ENCODE measurements around the gene SORCS3. TPM values are rescaled to one million over a fixed set of nuclear protein-coding genes. Genes with fewer than 3 reads are reported as not detected.

SORCS3 gene
- total RNA-seq, 1 donor from 2014 or later: 0.39 TPM

- peak; percentile 57 for DNase-seq
Measured at GRCh38 chr10:104867966-104868598, 227.0 kb downstream of the SORCS3 start.

GRCh38 chr10:104872691-104873090 lies 231.6 kb downstream of the SORCS3 start:
- DNase-seq: no peak

DNA sequence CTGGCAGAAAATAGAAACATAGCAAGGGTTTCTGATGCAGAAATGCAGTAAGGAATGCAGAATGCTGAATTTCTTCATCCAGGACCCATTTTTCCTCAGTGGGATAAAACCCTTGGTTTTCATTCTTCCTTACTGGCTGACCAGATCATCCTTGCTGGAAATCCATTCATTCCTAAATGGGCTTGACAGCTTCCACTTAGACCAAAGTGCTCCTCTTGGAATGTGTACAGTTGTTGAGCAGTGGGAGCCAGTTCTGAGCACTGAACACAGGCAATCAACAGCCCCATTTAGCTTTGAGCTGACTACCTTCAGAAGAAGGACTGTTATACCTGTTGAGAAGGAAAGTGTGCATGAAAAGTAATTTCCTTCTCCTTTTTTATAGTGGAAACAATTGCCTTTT lies 232.1 kb downstream of the SORCS3 start:
- no peak for DNase-seq

GRCh38 chr10:104875561-104875960 lies 234.5 kb downstream of the SORCS3 start:
- DNase-seq: no peak

- no peak for DNase-seq
Measured at GRCh38 chr10:104880624-104881398, 239.7 kb downstream of the SORCS3 start.

GRCh38 chr10:104881740-104882139 lies 240.7 kb downstream of the SORCS3 start:
- DNase-seq: no peak

- no peak for DNase-seq
Measured at GRCh38 chr10:104892879-104893617, 252.0 kb downstream of the SORCS3 start.

GRCh38 chr10:104893701-104894100 lies 252.6 kb downstream of the SORCS3 start:
- no peak for DNase-seq

- DNase-seq: no peak
Measured at GRCh38 chr10:104894681-104895080, 253.6 kb downstream of the SORCS3 start.

- peak; percentile 92 for DNase-seq
Measured at GRCh38 chr10:104895541-104895940, 254.5 kb downstream of the SORCS3 start.

GRCh38 chr10:104895981-104896380 lies 254.9 kb downstream of the SORCS3 start:
- no peak for DNase-seq

DNA sequence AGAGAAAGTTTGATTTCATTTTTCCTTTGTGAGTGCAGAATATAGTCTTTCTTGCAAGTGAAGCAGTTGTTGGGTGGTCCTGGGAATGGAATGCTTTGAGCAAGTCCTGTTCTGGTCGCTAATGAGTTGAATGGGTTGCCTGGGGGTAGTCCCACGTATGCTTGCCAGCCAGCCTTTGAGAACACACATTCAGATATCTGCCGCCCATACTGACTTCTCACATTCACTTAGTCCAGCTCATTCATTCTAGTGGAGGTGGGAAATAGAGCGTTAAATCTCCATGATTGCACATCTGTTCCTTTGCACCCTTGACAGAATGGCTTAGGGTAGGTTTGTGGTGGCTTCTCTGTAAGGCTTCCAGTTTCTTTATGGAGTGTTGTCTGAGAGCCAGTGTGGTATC lies 256.6 kb downstream of the SORCS3 start:
- no peak for DNase-seq

GRCh38 chr10:104899779-104900178 lies 258.7 kb downstream of the SORCS3 start:
- no peak for DNase-seq

GRCh38 chr10:104903433-104903832 lies 262.3 kb downstream of the SORCS3 start:
- peak; percentile 35 for DNase-seq

DNA sequence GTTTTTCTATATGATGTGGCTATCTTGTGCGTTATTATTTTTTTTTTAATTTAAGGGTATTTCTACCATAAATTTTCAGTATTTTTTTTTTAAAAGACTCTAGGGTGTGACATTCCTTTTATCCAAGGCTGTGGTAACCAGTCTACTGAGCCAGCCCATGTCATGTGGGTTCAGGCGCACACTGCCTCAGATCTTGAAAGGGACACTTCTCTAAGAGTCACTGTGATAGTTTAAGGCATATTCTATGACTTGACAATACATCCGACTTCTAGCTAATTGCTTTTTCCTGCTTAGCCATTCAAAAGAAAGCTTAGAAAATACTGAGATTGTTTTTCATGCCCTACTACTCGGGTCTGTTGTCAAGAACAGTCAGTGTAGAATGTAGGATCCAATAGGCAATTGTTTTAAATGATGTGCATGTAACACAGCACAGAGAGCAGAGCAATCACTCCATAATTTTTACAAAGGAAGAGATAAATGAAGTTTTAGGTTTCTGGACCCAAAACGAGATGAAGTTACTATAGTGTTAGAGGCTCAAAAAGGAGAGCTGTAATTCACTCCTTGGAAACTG lies 263.7 kb downstream of the SORCS3 start:
- DNase-seq: no peak

GRCh38 chr10:104906112-104906511 lies 265.0 kb downstream of the SORCS3 start:
- no peak for DNase-seq

DNA sequence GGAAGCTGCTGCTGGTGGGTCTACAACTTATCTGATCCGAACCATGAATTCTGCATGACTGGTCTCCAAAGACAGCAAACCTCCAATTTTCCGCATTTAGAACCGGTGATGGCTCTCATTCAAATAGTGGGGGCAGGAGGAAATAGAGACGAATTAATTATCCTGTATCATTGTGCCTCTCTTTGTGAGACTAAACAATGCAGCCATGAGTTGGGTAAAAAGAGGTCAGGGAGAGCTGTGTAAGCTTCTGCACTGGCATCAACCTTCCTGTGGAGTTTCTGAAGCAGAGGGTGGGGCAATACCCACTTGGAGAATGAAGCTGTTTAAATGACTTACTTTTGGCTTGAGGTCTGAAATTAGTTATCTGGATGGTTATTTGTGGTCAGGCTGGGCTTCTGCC lies 266.4 kb downstream of the SORCS3 start:
- no peak for DNase-seq

DNA sequence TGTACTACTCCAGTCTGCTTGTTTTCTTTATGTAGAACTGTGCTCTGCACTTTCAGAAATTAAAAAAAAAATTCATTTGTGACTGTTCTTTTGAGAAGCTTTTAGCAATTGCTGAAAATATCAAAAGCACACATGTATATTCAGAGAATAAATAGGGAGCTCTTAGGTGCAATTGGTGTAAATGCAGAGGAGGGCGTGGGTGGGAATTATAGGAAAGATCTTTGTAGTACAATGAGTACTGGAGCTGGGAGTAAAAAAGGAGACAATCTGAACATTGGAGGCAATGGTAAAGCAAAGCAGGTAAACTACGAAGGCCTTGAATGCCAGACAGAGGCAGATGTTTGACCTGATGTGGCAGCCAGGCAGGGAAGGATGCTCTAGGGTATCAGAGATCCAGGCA lies 267.5 kb downstream of the SORCS3 start:
- DNase-seq: no peak

DNA sequence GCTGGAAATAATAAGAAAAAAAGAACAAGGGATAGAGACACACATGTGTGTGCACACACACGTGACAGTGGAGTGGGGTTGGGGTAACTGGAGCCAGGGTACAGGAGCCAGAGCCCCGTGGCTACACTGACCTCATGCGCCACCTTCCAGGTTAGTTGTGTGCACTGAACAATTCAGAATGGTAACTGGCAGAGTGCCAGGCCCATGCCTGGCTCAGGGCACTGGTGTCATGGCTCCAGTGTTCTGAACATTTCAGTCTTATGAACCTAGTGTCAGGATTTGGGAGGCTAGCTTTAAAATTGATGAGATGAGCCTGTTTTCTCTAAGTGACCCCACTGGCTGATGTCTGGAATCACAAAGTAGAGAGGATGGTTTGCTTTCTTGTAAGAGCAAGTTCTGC lies 269.6 kb downstream of the SORCS3 start:
- no peak for DNase-seq

GRCh38 chr10:104913390-104913789 lies 272.3 kb downstream of the SORCS3 start:
- no peak for DNase-seq

GRCh38 chr10:104920476-104920875 lies 279.4 kb downstream of the SORCS3 start:
- DNase-seq: no peak

- DNase-seq: peak; percentile 7
Measured at GRCh38 chr10:104921763-104922162, 280.7 kb downstream of the SORCS3 start.

DNA sequence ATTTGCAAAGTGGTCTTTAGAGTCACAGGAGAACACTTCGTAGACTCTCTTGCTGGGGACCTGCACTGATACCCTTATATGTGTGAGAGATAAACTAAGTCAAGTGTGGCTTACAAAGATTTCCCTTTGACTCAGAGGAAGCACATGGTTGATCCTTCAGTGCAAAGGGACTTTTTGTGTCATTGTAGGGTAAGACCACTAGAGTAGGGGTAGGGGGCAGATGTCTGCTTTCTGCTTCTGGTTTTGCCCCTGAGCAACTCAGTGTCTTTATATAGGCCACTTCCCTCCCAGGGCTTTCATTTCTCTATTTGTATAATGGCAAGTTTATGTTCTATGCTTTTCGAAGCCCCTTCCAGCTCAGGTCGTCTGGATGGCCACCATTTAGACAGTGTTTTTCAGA lies 281.7 kb downstream of the SORCS3 start:
- no peak for DNase-seq
